Stimulated activated CD8-positive, alpha-beta memory T cell treated with anti-CD3 and anti-CD28 coated beads, Interleukin-15, amount 100 ng/mL, for 1 hour (primary cell): ENCODE results near the gene SNTG2.

Experiments used
- DNase-seq: peaks from one replicate; pipeline ENCODE4 v3.0.0-alpha.2; 2020; ENCODE audit warnings: low read depth

SNTG2 gene

DNA sequence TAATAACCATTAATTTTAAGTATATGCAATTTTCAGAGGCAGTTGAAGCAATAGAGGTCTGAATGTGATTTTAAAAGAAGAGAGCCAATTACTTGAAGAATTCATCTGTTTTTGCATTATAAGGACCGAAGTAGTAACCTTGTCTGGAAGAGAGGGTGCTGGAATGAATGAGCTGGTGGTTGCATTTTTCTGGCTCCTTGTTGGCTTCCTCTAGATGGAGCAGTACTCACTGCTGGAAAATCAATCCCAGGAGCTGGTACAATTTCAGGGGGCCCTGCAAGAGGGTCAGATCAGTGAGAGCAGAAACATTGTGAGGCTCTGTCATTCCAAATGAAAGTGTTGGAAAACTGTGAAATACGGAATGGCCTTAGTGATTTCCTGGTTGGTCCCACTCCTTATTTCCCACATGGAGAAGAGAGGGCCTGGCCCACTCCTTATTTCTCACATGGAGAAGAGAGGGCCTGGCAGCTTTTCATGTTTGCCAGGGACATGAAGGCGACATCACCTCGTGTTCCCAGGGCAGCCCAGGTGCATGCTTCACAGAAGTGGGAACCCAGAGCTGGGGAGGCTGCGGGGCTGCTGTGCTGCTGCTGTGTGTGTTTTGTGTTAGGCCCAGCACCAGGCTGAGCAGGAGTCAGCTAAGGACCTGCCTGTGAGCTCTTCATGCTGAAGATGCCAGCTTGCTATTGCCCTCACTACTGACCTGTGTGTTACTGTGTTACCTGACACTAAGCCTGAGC, 197.4 kb downstream of the SNTG2 start:
- no peak for DNase-seq

DNA sequence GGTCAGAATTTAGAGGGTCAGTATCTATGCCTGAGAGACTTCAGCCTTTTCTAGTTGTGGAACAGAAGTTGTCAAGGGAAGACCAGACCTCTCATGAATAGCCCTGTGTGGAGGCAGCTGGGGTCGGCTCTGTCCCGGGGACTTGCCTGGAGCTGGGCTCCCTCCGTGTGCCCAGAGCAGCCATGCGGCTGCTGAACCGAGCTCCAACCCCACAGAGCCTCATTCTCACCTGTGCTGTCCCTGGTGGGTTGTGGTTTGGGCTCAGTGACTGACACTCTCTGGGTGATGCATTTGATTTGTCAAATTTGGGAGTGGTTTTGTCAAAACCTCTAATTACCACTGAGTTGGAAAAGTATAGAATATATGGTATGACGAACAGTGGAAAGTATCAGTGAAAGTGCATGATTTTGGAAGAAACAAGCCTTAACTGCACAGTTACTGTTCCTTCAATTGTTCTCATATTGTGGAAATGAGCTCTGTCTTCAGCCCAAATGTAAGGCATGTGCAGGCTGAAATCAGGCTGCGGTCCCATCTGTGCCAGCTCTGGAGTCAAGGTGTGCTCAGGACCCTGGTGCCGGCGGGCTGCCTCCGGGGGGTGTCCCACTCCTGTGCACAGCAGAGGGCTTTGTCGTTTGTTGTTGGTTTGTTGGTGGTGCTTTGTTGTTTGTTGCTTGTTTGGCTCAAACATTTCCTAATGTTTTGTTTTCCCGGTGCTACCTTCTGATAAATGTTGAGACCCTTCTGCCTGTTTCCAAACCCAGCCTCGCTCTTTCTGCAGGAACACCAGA, 200.3 kb downstream of the SNTG2 start:
- DNase-seq, result no peak

DNA sequence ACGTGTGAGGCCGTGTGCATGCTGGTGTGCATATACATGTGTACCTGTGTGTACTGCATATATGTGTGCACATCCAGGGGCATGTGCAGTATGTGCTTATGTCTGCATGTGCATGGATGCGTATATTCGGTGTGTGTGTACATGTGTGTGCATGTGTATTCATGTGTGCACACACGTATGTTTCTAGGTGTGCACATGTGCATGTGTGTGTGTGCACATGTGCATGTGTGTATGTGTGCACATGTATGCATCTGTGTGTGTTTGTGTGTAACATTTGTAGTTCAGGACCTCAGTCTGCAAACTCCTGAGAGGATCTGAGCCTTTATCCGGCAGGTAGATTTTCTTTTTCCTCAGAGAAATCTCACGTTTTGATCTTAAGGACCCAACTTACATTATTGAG, 201.7 kb downstream of the SNTG2 start:
- DNase-seq, result no peak

DNA sequence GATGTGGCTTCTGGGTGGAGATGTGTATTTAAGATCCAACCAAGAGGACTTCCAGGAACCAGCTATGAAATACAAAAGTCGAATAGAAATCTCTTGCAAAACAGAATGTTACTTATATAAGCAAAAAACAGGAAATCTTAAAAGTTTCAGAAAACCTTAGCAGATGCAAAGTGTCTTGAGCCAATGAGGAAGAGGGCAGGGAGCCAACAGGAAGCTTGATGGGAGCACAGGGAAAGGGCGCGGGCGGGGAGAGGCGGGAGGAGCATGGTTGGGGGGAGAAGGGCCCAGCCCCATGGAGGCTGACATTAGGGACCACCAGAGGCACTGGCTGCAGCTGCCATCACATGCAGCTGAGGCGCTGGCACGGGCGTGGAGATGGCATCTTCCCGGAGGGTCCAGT, 203.3 kb downstream of the SNTG2 start:
- no peak for DNase-seq

DNA sequence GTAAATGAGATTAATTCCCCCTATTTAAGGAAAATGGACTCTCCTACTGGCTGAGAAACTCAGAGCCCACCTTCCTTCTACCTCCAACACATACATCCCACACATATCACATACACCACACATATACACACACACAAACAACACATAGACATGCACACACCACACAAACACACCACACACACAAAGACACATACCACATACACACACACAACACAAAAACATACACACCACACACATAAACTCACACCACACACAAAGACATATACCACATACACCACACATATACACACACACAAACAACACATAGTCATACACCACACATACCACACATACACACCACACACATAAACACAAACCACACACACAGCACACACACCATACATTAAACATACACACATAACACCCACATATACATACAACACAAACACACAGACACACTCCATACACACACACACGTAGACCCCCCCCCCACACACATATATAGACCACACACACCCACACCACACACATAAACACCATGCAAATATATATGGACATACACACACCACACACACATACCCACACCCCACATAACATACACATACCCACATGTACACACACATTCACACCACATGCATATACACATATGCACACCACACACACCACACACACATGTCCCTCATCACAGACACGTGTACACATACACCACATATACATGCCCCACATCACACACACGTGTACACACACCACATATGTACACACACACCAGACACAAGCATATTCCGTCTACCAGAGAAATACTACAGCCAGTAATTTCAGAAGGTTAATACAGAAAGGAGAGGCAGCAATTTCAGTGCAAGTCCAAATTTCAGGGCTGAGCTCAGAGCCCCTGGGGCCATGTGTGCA, 204.3 kb downstream of the SNTG2 start:
- no peak for DNase-seq

DNA sequence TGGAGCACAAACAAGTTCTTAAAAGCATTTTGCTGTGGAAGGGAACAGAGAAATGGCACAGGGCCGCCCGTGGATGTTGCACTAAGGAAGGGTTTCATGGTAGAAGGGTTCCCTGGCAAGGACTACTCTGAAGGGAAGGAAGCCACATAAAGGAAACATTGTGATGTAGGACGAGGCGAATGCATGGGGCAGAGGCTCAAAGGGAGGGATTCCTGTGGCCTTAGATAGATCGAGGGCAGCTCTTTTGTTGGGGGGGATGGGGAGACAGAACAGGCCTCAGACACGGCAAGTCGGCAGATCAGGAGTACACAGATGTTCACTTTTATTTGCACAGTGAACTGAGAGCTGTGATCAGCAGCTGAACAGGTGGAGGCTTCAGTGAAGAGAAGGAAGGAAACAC, 205.4 kb downstream of the SNTG2 start:
- no peak for DNase-seq

DNA sequence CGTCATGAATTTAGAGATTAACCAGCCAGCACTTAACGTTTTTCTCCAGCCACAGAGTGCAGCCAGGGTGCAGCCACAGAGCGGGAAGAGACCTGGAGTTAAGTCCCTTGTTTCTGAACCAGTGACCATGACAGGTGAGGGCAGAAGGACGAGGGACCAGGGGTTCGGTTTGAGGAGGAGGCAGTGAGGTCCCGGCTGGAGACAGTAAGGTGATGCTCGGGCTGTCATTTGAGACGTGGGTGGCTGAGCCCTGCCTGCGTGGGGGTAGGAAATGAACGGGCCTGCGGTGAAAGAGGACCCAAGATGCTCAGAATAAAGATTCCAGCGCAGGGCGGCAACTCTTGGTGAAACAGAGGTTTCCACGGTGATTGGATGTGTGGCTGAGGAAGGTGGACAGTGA, 205.9 kb downstream of the SNTG2 start:
- DNase-seq, result no peak

DNA sequence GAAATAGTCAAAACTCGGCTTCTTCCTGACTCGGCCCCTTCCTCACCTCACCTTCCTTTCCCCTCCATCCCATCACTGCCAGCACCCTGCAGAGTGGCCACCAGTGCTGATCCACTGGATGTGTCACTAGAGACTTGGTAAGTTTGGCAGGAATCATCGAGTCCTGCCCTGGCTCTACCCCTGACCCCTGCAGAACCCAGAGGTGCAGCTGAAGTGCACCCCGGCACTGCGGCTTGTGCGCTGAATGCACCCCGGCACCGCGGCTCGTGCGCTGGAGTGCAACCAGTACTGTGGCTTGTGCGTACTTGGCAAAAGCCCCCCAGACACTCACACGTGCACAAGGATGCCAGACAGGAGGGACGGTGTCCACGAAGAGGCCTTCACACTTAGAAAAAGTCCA, 206.5 kb downstream of the SNTG2 start:
- DNase-seq, result no peak

DNA sequence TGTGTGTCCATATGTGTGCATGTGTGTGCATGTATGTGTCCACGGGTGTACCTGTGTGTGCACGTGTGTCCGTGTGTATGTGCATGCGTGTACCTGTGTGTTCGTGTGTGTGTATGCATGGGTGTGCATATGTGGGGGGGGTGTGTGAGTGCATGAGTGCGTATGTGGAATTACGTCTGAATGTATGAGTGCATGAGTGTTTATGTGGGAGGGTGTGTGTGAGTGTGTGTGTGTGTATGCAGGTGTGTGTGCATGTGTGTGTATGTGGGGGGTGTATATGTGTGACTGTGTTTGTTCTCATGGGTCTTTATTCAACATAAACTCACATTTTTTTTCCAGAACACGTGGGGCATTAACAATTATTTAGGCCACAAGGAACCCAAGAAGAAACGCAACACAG, 208.4 kb downstream of the SNTG2 start:
- DNase-seq, result no peak

DNA sequence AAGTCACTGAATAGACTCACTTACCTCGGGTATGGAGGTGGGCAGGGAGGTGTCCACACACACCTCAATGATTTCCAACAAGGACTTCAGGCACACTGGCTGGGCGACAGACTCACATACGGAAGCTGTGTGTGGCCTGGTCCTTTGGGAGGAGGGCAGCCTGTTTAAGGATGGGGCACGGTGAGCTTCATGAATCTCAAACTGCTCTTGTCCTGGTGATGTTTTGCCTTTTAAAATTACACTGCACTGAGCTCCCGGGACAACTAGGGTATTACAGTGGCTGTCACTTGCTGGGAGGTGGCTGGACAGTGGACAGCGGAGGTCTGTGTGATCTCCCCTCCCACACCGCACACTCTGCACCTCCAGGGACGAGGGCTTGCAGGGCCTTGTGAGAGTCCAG, 211.6 kb downstream of the SNTG2 start:
- no peak for DNase-seq

DNA sequence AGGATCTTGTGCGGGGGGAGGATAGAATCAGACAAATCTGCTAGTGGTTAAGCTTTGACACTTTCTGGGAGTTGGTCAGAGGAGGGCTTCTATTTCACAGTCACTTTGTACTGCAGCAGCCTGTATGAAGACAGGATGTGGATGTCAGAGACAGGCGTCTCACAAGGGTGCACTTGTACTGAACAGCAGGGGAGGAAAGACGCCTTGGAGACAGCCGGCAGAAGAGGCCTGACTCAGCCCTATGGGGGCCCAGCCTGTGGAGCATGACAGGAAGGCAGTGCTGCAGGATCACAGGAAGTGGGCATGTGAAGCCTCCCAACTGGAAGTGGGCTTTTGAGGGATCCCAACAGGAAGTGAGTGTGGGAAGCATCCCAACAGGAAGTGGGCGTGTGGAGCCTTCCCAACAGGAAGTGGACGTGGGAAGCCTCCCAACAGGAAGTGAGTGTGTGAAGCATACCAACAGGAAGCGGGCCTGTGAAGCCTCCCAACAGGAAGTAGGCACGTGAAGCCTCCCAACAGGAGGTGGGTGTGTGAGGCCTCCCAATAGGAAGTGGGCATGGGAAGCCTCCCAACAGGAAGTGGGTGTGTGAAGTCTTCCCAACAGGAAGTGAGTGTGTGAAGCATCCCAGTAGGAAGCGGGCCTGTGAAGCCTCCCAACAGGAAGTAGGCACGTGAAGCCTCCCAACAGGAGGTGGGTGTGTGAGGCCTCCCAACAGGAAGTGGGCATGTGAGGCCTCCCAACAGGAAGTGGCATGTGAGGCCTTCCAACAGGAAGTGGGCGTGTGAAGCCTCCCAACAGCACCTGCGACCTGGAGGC, 212.3 kb downstream of the SNTG2 start:
- no peak for DNase-seq

DNA sequence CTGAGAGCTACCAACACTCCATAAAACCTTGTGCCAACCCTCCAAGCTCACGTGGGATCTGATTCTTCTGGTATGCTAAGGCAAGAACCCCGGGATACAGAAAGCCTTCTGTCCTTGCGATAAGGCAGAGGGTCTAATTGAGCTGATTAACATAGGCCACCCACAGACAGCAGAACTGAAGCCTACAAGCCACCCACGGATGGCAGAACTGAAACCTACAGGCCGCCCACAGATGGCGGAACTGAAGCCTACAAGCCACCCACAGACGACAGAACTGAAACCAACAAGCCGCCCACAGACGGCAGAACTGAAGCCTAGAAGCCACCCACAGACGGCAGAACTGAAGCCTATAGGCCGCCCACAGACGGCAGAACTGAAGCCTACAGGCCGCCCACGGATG, 216.3 kb downstream of the SNTG2 start:
- no peak for DNase-seq

DNA sequence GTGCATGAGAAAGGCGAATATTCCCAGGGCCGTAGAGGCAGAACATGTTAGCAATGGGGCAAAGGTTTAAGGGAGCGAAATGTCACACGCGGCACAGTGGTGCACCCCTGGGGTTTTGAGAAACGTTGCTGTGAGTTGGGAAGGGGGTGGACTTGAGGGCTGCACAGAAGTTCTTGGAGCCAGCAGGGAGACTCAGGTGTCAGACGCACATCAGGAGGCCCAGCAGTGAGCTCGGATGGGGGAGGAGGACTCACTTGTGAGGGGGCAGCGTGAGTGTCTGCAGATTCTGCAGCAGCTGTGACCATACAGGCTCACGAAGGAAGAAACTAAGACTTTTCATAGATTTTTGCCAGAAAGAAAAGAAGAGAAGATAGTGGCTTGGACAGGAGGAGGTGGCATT, 218.2 kb downstream of the SNTG2 start:
- no peak for DNase-seq

DNA sequence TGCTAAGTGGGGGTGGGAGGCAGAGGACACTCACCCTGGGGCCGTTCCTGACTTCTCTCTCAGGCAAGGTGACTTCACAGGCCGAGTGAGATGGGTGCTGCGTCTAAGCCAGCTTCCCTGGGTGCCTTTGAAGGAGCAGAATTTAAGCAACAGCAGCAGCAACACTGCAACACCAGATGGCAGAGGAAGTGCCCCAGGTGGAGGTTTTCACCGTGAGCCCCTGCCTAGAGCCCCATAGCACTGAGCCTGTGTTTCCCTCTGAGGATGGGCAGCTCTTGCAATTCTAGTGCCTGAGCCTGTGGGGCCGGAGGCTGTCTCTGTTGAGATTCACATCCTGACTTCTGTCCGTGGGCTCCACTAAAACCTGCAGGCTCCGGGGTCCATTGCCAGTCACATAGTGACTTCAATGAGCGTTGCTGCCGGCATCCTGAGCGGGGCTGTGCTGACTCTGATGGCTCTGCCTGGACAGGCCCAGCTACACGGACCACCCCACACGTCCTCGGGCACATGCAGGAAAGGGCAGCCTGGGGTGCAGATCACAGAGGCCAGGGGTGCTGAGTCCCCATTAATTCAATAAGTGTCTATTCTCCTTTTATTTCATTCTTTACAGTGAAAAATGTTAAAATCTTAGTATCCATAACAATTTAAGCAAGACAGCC, 218.8 kb downstream of the SNTG2 start:
- no peak for DNase-seq

DNA sequence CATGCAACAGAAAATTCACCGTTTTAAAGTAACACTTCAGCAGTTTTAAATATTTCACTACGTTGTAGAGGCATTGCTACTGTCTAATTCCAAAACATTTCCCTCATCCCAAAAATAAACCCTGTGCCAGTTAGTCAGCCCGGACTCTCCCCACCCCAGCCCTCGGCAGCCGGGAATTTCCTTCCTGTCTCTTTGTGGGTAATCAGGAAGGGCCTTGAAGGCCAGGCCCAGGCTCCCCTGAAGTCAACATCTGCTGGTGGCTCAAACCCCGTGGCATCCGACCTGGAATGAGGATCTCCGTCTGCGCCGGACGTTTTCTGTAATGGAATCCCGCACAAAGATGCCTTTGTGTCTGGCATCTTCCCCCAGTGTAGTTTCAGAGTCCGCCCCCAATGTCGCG, 219.6 kb downstream of the SNTG2 start:
- DNase-seq, result no peak

DNA sequence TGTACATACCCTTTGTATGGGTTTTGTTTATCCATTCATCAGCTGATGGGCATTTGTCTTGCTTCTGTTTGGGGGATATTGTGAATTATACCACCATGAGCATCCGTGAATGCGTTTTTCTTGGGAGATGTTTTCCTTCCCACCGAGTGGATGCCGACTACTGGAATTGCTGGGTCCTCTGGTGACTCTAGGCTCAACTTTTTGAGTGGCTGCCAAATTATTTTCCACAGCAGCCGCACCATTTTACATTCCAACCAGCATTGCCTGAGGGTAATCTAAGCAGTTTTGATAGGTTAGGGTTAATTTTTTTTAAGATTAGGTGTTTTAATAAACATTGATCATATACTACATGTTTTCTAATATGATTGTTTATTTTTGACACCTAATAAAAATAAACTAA, 220.1 kb downstream of the SNTG2 start:
- no peak for DNase-seq

DNA sequence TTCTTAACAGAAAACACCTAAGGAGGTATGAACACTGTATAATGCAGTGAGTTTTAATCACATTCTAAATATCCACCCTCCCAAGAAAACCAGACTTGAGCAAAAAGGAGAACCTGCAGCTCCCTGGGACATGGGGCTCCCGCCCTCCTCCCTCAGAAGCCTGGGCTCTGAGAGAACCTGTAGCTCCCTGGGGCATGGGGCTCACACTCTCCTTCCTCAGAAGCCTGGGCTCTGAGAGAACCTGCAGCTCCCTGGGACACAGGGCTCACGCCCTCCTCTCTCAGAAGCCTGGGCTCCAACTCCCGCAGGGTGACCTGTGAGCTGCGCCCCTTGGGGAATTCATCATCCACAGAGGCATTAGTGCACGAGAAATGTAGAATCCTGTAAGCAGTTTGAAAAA, 222.9 kb downstream of the SNTG2 start:
- no peak for DNase-seq

DNA sequence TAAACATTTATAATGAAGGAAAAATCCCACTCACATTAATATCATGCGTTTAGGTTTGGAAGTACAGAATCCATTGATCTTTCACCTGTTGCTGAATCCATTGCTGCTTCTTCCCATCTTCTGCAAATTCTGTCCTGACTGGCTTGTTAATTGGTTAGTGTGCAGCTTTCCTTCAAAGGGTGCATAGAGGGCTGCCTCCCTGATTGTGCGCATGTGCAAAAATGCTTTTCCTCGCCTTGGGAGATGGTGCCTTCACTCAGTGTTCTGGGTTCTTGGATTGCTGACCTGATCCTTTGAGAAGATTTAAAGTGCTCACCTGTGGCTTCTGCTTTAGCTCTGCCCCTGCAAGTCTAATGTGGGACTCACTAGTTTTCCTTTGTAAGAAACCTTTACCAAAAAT, 231.2 kb downstream of the SNTG2 start:
- no peak for DNase-seq

DNA sequence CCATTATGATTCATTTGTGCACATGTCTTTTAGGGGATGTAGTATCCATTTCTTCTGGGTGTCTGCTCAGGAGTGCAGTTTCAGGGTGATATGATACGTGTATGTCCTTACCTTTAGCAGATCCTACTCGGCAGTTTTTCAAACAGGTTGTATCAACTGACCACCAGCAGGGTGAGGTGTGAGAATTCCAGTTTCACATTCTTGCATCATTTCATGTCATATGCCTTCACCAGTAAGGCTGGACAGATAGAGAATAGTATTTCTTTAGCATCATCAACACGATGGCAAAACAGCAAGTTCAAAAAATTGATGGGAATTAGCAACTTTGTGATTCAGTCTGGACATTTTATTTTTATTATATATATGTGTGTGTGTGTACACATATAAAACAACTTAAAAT, 232.7 kb downstream of the SNTG2 start:
- DNase-seq, result no peak

DNA sequence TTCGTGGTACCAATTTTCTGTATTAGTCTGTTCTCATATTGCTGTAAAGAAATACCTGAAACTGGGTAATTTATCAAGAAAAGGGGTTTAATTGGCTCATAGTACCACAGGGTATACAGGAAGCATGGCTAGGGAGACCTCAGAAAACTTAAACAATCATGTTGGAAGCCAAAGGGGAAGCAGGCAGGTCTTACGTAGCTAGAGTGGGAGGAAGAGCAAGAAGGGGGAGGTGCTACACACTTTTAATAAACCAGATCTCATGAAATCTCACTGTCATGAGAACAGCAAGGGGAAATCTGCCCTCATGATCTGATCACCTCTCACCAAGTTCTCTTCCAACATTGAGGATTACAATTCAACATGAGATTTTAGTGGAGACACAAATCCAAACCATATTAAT, 235.8 kb downstream of the SNTG2 start:
- no peak for DNase-seq

DNA sequence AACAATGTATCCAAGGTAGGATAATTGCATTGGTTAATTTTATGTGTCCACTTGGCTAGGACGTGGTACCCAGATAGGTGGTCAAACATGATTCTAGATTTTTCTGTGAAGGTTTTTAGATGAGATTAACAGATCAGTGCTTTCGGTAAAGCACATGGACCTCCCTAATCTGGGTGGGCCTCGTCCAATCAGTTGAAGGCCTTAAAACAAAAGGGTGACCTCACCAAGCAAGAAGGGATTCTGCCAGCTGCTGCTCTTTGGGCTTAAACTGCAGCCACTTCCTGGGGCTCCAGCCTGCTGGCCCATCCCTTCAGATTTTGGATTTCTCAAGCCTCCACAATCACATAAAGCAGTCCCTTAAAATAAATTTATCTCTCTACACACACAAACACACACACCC, 236.5 kb downstream of the SNTG2 start:
- DNase-seq, result no peak
